GM12873 (cell line): ENCODE measurements around the gene TM9SF2.

Experiments used
- TF ChIP-seq, protein P1 (sequence below): IDR thresholded peaks from 2 replicates; pipeline ENCODE4 v1.5.1; 2012; ENCODE audit warnings: low read depth, mild to moderate bottlenecking, moderate library complexity, low read length, control low read depth; ENCODE audit not compliant: insufficient read depth; ENCODE audit errors: missing control alignments

TM9SF2 gene

DNA sequence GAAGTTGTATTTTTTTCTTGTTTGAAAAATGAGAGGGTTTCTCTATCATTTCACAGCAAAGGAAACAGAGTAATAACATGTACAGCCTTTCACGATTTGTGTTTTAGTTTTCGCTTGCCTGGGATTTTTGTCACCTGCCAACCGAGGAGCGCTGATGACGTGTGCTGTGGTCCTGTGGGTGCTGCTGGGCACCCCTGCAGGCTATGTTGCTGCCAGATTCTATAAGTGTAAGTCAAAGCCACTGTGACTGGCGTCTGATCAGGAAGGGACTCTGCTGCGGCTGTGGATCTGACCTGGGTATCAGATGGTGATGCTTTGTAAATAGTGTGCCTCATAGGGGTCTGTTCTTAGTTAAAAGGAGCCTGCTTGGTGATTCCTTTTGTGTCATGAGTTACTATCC, 45.6 kb downstream of the TM9SF2 start:
- TF ChIP-seq, protein P1, sequence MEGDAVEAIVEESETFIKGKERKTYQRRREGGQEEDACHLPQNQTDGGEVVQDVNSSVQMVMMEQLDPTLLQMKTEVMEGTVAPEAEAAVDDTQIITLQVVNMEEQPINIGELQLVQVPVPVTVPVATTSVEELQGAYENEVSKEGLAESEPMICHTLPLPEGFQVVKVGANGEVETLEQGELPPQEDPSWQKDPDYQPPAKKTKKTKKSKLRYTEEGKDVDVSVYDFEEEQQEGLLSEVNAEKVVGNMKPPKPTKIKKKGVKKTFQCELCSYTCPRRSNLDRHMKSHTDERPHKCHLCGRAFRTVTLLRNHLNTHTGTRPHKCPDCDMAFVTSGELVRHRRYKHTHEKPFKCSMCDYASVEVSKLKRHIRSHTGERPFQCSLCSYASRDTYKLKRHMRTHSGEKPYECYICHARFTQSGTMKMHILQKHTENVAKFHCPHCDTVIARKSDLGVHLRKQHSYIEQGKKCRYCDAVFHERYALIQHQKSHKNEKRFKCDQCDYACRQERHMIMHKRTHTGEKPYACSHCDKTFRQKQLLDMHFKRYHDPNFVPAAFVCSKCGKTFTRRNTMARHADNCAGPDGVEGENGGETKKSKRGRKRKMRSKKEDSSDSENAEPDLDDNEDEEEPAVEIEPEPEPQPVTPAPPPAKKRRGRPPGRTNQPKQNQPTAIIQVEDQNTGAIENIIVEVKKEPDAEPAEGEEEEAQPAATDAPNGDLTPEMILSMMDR = no peak

DNA sequence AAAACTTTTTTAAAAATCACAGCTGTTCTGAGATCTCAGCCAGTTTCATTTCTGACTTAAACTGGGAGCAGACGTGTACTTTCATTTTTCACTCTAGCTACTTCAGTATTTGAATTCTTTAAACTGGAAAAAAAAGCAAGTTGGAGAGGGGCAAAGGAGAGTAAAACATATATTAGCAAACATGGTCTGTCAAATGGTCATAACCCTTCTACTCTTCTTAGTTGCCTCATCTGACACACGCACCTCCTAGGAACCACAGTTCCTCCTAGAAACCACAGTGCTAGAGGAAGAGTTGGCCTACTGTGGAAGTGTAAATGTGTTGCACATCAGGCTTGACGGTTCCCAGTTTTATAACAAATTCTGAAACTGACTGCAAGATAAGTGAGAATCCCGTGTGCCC, 47.2 kb downstream of the TM9SF2 start:
- TF ChIP-seq, protein P1 = no peak

DNA sequence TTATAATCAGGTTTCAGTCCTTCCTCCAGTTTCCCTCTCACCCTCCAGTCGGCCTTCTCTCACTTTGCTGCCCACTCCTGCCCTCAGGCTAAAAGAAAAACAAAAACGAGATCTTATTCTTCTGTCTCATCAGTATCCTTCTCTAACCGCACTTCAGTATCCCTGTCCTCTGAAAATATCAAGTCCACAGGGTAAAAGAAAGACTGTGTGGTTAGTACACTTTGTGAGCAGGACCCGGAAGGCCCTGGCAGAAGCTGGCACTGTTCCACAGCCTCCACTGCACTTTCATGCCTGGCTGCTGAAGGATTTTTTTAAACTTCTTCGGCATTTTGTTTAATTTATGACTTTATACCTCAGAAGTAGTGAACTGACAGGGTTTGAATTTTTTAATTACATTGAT, 51.8 kb downstream of the TM9SF2 start:
- TF ChIP-seq, protein P1 = no peak

DNA sequence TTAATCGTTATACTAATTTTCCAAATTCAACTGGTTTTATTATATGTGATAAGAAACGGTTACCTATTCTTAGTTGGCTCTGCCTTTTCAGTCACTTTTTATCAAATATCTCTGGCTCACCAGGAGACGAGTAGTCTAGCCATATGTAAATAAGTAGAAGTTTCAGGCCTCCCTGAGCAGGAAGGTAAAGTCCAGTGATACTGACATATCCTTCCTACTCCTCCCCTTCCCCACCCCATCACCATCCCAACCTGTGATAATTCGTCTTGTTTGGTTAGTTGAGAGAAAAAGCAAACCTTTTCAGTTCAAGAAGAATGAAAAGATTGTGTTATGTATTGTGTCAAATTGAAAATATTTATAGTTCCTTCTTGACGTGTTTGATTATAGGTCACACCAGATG, 53.9 kb downstream of the TM9SF2 start:
- TF ChIP-seq, protein P1 = no peak

GRCh38 chr13:99556867-99557443, 55.7 kb downstream of the TM9SF2 start:
- TF ChIP-seq, protein P1 = no peak

GRCh38 chr13:99558570-99559180, 57.4 kb downstream of the TM9SF2 start:
- TF ChIP-seq, protein P1 = no peak

DNA sequence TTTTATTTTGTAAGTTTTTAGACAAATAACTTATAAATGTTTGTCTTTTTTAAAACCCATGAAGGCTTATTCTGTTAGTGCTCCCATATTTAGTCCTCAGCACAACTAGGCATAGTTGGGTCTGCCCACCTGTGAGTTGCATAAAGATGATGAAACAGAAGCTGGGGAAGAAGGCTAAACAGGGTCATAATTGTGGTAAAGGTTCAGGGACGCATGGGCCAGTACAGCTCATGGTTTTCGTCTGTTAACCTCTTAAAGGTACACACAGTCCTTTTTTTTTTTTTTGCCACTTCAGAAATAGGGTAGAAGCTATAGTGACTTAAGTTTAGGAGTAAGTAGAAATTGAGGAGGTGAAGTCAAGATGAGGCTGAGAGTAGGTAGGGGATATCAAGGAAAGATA, 58.3 kb downstream of the TM9SF2 start:
- TF ChIP-seq, protein P1 = no peak
